ENCODE results near the gene TCFL5.
"Not testable (repeated sequence)": the region's sequence is repeated elsewhere in the genome, so short reads cannot be mapped to it uniquely, and the experiment has no call there.

TCFL5 gene

GRCh38 chr20:62852841-62853240 lies 8.8 kb downstream of the TCFL5 start:
- DNase-seq = no peak

- no peak for DNase-seq
Observed at GRCh38 chr20:62852196-62852595, 9.4 kb downstream of the TCFL5 start.

DNA sequence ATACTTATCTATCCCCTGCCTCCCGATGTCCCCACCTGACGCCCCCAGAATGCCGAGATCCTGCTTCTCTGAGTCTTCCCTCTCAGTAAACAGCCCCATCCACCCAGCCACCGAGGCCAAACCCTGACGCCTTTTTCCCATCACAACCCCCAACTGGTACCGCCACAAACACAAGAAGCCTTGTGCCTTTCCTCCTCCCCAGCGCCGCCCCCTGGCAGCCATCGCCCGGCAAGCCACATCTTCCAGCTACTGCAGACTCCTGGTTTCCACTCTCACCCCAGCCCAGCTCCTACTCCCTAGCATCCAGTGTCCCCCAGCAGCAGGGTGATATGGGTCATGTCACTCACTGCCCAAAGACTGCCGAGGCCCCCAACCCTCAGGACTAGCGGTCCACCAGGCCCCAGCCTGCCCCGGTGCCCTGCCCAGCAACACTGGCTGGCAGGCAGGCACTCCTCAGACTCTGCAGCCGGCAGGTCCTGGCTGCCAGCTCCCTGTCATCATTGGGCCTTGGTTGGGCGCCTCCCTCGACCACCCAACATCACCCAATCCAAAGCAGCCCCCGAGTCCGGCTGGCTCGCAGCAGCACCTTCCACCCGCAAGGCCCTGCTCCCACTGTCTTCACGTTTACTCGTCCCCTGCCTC lies 11.2 kb downstream of the TCFL5 start:
- DNase-seq = no peak

DNA sequence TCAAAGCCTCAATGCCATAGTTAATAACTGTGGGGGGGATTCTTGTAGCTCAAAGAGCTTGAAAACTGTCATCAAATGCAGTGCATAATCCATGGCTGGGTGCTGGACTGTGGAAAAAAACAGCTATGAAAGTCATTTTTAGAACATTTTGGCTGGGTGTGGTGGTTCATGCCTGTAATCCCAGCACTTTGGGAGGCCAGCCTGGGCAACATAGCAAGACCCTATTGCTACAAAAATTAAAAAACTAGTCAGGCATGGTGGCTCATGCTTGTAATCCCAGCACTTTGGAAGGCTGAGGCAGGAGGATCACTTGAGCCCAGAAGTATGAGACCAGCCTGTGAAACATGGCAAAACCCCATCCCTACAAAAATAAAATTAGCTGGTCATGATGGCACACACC lies 12.2 kb downstream of the TCFL5 start:
- DNase-seq = no peak

- not testable (repeated sequence) for DNase-seq
Observed at GRCh38 chr20:62848917-62849316, 12.7 kb downstream of the TCFL5 start.

DNA sequence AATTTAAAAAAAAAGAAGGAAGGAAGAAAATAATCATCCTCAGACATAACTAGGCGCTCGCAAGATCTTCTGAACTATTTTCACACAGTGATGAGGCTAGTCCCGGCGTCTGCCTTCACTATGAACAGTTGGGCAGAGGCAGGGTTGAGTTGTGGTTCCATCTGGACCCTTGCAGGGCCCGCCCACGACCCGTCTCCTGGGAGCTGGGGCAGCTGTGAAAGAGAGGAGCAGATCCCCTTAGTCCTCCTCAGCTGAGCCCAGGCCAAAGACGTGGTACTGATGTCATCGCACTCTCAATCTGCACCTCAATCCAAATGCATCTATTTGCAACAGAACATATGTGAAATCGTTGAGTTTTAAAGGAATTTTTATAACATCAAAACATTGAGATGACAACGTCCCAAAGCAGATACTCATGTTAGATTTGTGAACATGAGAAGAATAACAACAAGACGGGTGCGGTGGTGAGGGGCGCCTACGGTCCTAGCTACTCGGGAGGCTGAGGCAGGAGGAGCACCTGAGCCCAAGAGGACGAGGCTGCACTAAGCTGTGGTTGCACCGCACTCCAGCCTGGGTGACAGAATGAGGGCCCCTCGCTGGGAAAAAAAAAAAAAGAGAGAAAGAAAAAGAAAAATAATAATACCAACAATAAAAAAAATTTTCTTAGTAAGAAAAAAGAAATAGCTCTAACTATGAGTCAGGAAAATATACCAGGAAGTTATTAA lies 15.3 kb downstream of the TCFL5 start:
- DNase-seq = no peak

- DNase-seq = no peak
Observed at GRCh38 chr20:62845416-62846160, 16.0 kb downstream of the TCFL5 start.

DNA sequence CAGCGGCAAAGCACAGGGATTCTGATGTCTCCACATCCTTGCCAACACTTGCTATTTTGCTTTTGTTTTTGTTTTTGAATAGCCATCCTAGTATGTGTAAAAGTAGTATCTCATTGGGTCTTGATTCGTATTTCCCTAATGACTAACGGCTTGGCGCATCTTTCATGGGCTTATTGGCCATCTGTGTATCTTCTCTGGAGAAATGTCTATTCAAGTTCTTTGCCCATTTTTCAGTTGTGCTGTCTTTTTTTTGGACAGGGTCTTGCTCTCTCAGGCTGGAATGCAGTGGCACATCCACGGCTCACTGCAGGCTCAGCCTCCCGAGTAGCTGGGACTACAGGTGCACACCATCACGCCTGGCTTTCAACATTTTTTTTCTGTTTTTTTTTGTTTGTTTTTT lies 17.4 kb downstream of the TCFL5 start:
- DNase-seq = no peak

- DNase-seq = no peak
Observed at GRCh38 chr20:62843656-62844055, 18.0 kb downstream of the TCFL5 start.

- no peak for DNase-seq
Observed at GRCh38 chr20:62841705-62842212, 19.9 kb downstream of the TCFL5 start.

DNA sequence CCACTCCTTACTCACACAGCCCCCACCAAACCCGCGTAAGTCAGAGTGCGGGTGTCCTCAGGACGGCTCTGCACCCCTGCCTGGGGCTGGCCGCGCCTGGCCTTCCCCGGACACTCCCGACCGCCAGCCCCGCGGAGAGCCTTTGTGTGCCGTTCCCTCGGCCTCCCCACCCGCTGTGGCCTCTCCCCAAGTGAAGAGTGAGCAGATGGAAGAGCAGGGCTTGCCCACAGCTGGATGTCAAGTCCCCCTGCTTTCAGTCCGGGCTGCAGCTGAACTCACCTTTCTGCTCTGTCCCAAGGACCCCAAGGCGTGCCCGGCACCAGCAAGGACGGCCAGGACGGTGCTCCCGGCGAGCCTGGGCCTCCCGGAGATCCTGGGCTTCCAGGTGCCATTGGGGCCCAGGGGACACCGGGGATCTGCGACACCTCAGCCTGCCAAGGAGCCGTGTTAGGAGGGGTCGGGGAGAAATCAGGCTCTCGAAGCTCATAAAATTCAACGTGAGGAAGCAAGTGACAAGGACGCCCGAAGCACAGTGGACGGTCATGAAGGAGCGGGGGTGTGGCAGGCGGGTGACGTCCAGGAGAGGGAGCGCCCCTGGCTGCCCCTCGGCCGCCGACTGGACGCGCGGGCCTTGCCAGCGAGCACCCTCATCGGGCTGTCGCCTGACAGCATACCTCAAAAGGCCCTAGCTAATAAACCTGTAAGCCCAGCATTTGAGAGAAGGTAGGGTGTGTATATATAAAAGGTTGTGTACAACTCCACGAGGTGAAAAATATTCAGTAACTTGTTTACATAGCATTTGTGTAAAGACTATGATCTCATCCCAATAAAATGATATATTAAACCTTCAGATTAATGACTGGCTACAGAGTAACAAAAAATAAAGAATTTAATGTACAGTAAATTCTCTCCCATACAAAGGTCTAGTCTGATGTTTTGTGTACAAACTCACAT lies 21.1 kb downstream of the TCFL5 start:
- DNase-seq = no peak

GRCh38 chr20:62839816-62840215 lies 21.8 kb downstream of the TCFL5 start:
- no peak for DNase-seq

- DNase-seq = no peak
Observed at GRCh38 chr20:62839261-62839660, 22.4 kb downstream of the TCFL5 start.

- DNase-seq = no peak
Observed at GRCh38 chr20:62838128-62838891, 23.3 kb downstream of the TCFL5 start.

GRCh38 chr20:62837790-62838127 lies 23.9 kb downstream of the TCFL5 start:
- no peak for DNase-seq

GRCh38 chr20:62836967-62837490 lies 24.6 kb downstream of the TCFL5 start:
- no peak for DNase-seq

GRCh38 chr20:62835931-62836861 lies 25.4 kb downstream of the TCFL5 start:
- no peak for DNase-seq

- no peak for DNase-seq
Observed at GRCh38 chr20:62834967-62835730, 26.5 kb downstream of the TCFL5 start.

GRCh38 chr20:62832951-62833391 lies 28.7 kb downstream of the TCFL5 start:
- DNase-seq = no peak

Measured in activated CD4-positive, alpha-beta T cell treated with anti-CD3 and anti-CD28 coated beads, Interleukin-2, Interleukin-6, amounts not matched to agents 100 ng/mL and 50 ng/mL, durations not matched to agents 16 hours and 8 hours (primary cell).